OCI-LY3 (cell line): ENCODE data around the gene ACIN1.

Experiments used
- H2AFZ ChIP-seq: fragments of 200-600, 300-600 bp; shearing (Covaris generic); 2 replicates; pipeline ENCODE4 v1.6.0; 2014; ENCODE audit warnings: antibody characterized with exemption, low read depth, low read length
- H3K27ac ChIP-seq: fragments of 200-600, 300-600 bp; sonication (generic); 2 replicates; pipeline ENCODE4 v1.5.1; 2014; ENCODE audit warnings: mild to moderate bottlenecking, low read length, moderate library complexity, mixed read lengths
- H3K27me3 ChIP-seq: fragments of 200-600, 300-600 bp; sonication (generic); 2 replicates; pipeline ENCODE4 v1.6.1; 2014; ENCODE audit warnings: low read depth, low read length, mixed read lengths
- H3K36me3 ChIP-seq: fragments of 200-600, 300-600 bp; sonication (generic); replicated peaks from 2 replicates; pipeline ENCODE3; 2014; ENCODE audit warnings: low read depth, low read length, mixed read lengths
- H3K4me1 ChIP-seq: fragments of 300-600, 200-600 bp; sonication (generic); 2 replicates; pipeline ENCODE4 v1.6.1; 2014; ENCODE audit warnings: low read length, mixed read lengths
- H3K4me2 ChIP-seq: fragments of 200-600, 300-600 bp; sonication (generic); 2 replicates; pipeline ENCODE4 v1.6.1; 2014; ENCODE audit warnings: low read length, mixed read lengths
- H3K4me3 ChIP-seq: fragments of 300-600, 200-600 bp; sonication (generic); 2 replicates; pipeline ENCODE4 v1.5.1; 2014; ENCODE audit warnings: antibody characterized with exemption, mild to moderate bottlenecking, low read length, moderate library complexity
- H3K79me2 ChIP-seq: fragments of 300-600, 200-600 bp; shearing (Covaris generic); 2 replicates; pipeline ENCODE4 v1.6.1; 2014; ENCODE audit warnings: mild to moderate bottlenecking, low read length, mixed read lengths
- H3K9ac ChIP-seq: fragments of 300-600, 200-600 bp; shearing (Covaris generic); 2 replicates; pipeline ENCODE4 v1.6.0; 2014; ENCODE audit warnings: mild to moderate bottlenecking, low read length, moderate library complexity
- H3K9me3 ChIP-seq: fragments of 200-600, 300-600 bp; shearing (Covaris generic); 2 replicates; pipeline ENCODE4 v1.6.1; 2014; ENCODE audit warnings: low read length, mixed read lengths; ENCODE audit not compliant: insufficient read depth
- H4K20me1 ChIP-seq: fragments of 200-600, 300-600 bp; sonication (generic); 2 replicates; pipeline ENCODE4 v1.6.1; 2016; ENCODE audit warnings: low read length, mixed read lengths; ENCODE audit not compliant: insufficient read depth
- EZH2phosphoT487 ChIP-seq: fragments of 200-600 bp; shearing (Covaris generic); IDR thresholded peaks from 2 replicates; pipeline ENCODE4 v1.6.1; 2018; ENCODE audit warnings: antibody characterized with exemption, mixed run types, low read depth
- TF ChIP-seq, protein P1 (sequence below): fragments of 200-600, 300-600 bp; sonication (generic); IDR thresholded peaks from 2 replicates; pipeline ENCODE4 v1.5.1; 2014; ENCODE audit warnings: antibody characterized with exemption, low read length, low read depth

Gene ACIN1

DNA sequence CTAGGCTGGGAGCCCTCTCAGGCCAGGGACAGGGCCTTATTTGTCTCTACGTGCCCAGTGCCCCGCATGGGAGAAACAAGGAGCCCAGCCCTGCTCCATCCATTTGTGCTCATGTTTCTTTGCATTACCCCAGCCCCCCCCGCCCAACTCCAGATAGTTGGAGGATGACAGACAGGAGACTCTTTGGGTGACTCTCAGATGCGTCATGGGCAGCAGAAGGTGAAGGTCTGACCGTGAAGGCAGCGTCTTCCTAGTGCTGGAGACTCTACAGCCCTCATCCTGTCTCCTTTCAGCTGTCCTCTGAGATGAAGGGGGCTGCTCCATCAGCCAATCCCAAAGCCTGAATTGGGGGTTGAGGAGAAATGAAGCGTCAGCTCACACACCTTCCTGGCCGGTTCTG is 53.2 kb downstream of the ACIN1 start:
- Histone ChIP-seq H3K9ac (no peak overlapping the region), H3K36me3 (no peaks in the 10 kb centered on the region), H3K4me1 (no peaks in the 10 kb centered on the region), H3K4me3 (no peak overlapping the region), H3K79me2 (no peaks in the 10 kb centered on the region), H3K27me3 (no peaks in the 10 kb centered on the region), H3K27ac (no peak overlapping the region), H3K9me3 (no peaks in the 10 kb centered on the region), H4K20me1 (no peaks in the 10 kb centered on the region), H3K4me2 (no peak overlapping the region), H2AFZ (no peak overlapping the region)
- TF ChIP-seq, protein P1, sequence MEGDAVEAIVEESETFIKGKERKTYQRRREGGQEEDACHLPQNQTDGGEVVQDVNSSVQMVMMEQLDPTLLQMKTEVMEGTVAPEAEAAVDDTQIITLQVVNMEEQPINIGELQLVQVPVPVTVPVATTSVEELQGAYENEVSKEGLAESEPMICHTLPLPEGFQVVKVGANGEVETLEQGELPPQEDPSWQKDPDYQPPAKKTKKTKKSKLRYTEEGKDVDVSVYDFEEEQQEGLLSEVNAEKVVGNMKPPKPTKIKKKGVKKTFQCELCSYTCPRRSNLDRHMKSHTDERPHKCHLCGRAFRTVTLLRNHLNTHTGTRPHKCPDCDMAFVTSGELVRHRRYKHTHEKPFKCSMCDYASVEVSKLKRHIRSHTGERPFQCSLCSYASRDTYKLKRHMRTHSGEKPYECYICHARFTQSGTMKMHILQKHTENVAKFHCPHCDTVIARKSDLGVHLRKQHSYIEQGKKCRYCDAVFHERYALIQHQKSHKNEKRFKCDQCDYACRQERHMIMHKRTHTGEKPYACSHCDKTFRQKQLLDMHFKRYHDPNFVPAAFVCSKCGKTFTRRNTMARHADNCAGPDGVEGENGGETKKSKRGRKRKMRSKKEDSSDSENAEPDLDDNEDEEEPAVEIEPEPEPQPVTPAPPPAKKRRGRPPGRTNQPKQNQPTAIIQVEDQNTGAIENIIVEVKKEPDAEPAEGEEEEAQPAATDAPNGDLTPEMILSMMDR: no peak
- no peak for TF ChIP-seq EZH2phosphoT487

DNA sequence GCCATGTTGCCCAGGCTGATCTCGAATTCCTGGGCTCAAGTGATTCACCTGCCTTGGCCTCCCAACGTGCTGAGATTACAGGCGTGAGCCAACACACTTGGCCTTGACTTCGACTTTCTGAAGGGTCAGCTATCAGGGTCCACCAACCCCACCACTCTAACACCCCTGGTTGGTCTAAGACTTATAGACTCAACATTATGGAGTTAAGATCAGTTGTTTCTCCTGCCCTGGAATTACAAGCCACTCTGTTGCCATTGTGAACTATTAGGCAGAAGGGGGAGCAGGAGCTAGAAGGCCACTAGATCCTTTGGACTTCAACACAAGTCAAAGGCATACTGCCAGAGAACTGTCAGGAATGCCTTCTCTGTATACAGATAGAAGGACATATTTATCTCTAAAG is 54.8 kb downstream of the ACIN1 start:
- no peak overlapping the region for H3K4me3 ChIP-seq
- H3K27ac ChIP-seq: no peak overlapping the region
- TF ChIP-seq, protein P1: no peak
- TF ChIP-seq EZH2phosphoT487: no peak
- H3K79me2 ChIP-seq: no peaks in the 10 kb centered on the region
- H3K9me3 ChIP-seq: no peaks in the 10 kb centered on the region
- H2AFZ ChIP-seq: no peak overlapping the region
- no peaks in the 10 kb centered on the region for H3K27me3 ChIP-seq
- no peaks in the 10 kb centered on the region for H3K36me3 ChIP-seq
- H3K9ac ChIP-seq: no peak overlapping the region
- H3K4me2 ChIP-seq: no peak overlapping the region
- no peaks in the 10 kb centered on the region for H4K20me1 ChIP-seq
- peaks cover 6% of the 10 kb centered on the region; the same call in 1 of the 2 replicates for H3K4me1 ChIP-seq

DNA sequence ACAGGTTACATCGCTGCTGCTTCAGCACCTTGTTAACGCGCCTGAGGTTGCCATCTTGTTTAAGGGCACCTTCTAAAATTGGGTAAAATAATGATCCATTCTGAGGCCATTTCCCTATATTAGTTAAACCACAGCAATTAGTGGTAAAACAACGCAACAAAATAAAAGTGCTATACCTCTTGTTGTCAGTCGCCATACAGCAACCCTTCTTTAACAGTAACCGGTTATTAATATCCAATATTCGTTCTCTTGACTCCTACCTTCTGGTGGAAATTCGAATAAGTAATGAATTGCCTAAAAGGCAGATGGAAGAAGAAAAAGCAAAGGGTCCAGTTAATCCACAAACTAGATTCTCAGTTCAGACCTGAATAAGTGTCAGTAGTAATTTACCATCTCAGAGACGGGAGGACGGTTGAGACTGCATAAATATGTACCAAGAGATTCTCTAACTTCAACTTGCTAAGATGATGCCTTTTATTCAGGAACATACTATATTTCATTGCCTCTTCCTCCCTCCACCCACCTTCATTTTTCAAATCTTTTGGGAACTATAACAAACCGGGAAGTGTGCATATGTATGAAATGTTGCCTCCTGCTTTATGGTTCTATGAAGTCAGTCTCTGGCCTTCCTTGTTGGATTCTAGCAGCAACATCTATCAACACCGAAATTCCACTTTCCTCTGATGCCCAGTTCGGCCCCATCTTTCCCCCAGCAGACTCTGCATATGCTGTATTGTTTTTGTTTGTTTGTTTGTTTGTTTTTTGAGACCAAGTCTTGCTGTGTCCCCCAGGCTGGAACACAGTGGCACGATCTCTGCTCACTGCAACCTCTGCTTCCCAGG is 59.4 kb downstream of the ACIN1 start:
- Histone ChIP-seq H3K27me3 (no peaks in the 10 kb centered on the region), H2AFZ (peak overlapping the region; percentile 94), H3K9ac (peak overlapping the region; percentile 37; the same call in 1 of the 2 replicates), H3K27ac (peak overlapping the region; percentile 86), H3K4me3 (peak overlapping the region; percentile 88), H4K20me1 (no peaks in the 10 kb centered on the region), H3K4me2 (peak overlapping the region; percentile 64), H3K9me3 (no peaks in the 10 kb centered on the region), H3K4me1 (peaks cover 14% of the 10 kb centered on the region), H3K79me2 (peaks cover 34% of the 10 kb centered on the region), H3K36me3 (peaks cover 21% of the 10 kb centered on the region)
- TF ChIP-seq, protein P1: no peak
- TF ChIP-seq EZH2phosphoT487: no peak

DNA sequence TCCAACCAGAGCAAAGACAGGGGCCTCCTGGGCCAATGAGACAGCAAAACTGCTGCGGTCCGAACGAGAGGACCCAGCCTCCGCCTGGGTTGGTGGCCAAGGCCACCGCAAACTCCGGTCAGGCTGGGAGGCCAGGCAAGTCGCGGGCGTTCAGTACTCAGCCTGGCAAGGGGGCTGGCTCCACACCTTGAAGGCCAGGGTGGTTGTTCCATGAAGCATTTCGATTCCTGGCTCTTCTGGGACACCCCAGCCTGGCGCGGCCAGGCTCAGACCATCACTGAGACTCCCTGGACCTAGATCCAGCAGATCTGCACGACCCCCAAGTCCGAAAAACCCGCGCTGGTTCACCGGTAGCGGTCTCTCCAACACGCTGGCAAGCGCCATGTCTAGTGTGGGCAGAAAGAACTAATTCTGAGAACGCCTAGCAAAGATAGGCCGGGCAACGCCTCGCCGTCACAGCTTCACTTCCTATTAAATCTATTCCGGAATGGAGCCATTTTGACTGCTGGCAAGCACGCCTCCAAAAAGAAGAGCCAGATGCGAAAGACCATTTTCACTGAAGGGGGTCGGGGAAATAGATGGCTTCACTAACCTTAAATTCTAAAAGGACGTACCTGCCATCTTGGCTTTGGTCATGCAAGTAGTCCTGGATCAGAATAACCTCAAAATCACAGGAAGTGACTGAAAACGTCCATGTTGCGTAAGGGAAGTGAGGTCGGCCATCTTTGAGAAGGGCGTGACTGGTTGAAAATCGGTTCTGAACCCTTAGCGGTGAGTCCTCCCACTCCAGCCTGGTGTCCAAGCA is 60.2 kb downstream of the ACIN1 start, which contains the start of gene PSMB5:
TSS of gene PSMB5 (minus strand) at position 403 of the 805 bp plus-strand sequence. CDS start at position 384, 19 bp downstream.
- Histone ChIP-seq H3K4me3 (peak within 1 kb of the TSS; percentile 88), H3K27ac (peak within 1 kb of the TSS; percentile 86), H3K9ac (peak within 1 kb of the TSS; percentile 90), H3K4me1 (peaks cover 14% of the 10 kb centered on the region), H3K79me2 (peaks cover 34% of the 10 kb centered on the region), H2AFZ (peak within 1 kb of the TSS; percentile 94), H4K20me1 (no peaks in the 10 kb centered on the region), H3K4me2 (peak within 1 kb of the TSS; percentile 64), H3K9me3 (no peaks in the 10 kb centered on the region), H3K27me3 (no peaks in the 10 kb centered on the region), H3K36me3 (peaks cover 23% of the 10 kb centered on the region)
- no peak for TF ChIP-seq EZH2phosphoT487
- TF ChIP-seq, protein P1: no peak
